KOPT-K1 (cell line): ENCODE results near the gene FAM204A.

ENCODE experiments used
- H3K27ac ChIP-seq: fragments of 200-600 bp; sonication (generic); 2 replicates; pipeline ENCODE4 v1.5.1; 2016; ENCODE audit warnings: antibody characterized with exemption, mild to moderate bottlenecking, low read depth, low read length; ENCODE audit not compliant: poor library complexity, severe bottlenecking
- H3K36me3 ChIP-seq: fragments of 200-600 bp; sonication (generic); 2 replicates; pipeline ENCODE4 v1.5.1; 2017; ENCODE audit warnings: antibody characterized with exemption, mild to moderate bottlenecking, low read length, moderate library complexity; ENCODE audit not compliant: insufficient read depth
- H3K9me3 ChIP-seq: fragments of 200-600 bp; sonication (generic); 2 replicates; pipeline ENCODE4 v1.5.1; 2017; ENCODE audit warnings: antibody characterized with exemption, low read length, mild to moderate bottlenecking; ENCODE audit not compliant: insufficient read depth, poor library complexity, severe bottlenecking

The FAM204A gene

GRCh38 chr10:118254654-118255053 lies 87.5 kb downstream of the FAM204A start:
- Histone ChIP-seq H3K36me3 (no peaks in the 10 kb centered on the region), H3K27ac (no peak overlapping the region), H3K9me3 (no peaks in the 10 kb centered on the region)

DNA sequence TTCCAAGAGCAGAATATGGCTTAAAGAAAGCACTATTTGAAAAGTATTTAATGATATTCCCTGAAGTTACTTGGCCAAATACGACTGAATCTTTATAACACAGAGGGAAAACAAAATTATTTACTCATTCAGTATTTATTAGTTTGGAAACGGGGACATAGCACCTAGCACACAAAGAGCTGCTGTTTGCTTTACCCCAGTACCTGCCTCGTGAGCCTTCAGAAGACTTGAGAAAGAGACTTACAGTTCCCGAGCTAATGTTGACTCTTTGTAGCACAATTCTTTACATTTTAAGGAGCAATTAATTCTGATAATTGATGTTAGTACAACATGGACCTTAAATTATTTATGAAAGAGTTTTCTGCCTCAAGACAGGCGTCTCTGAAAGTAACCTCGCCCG lies 88.7 kb downstream of the FAM204A start:
- Histone ChIP-seq H3K36me3 (no peaks in the 10 kb centered on the region), H3K9me3 (no peaks in the 10 kb centered on the region), H3K27ac (no peak overlapping the region)

DNA sequence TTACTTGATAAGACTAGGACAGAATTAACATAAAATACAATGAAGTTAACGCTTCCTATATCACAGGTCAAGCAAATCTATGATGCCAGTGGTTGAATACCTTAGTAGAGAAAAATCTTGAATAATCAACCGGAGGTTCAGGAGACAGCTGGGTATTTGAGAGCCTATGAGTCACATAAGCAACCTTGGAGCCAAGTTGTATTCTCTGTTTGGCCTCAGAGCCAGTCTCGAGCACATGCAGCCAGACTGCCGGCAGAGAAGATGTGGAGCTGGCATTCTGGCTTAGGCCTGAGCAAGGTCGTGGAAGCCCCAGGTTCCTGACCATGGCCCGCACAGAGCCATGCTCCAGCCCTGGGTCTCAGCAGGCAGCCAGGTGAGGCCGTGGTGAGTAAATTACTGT lies 90.3 kb downstream of the FAM204A start:
- H3K36me3 ChIP-seq, result no peaks in the 10 kb centered on the region
- H3K9me3 ChIP-seq, result no peaks in the 10 kb centered on the region
- no peak overlapping the region for H3K27ac ChIP-seq

- Histone ChIP-seq H3K27ac (no peak overlapping the region), H3K9me3 (no peaks in the 10 kb centered on the region), H3K36me3 (no peaks in the 10 kb centered on the region)
Measured at GRCh38 chr10:118249714-118250113, 92.4 kb downstream of the FAM204A start.
